Right ventricle myocardium superior (tissue), 1 donor: ENCODE results near the gene UBE2D4. TPM values are rescaled to one million over a fixed set of nuclear protein-coding genes. Genes with fewer than 3 reads are reported as not detected.
"Not testable (repeated sequence)": the region's sequence is repeated elsewhere in the genome, so short reads cannot be mapped to it uniquely, and the experiment has no call there.

Experiments used
- ATAC-seq: fragments of 200-7000 bp; cut with Tn5 transposase; one replicate; pipeline ENCODE4 v1.9.1; 2020; ENCODE audit warnings: mild to moderate bottlenecking; ENCODE audit not compliant: poor library complexity
- DNase-seq: peaks from one replicate; pipeline ENCODE4 v3.0.0-alpha.2; 2020
- intact Hi-C: fragments of 100-400 bp; cut with DNase I; formaldehyde crosslinking; loops from one replicate; pipeline ENCODE4 v1.11.2; 2022
- total RNA-seq: library from RNA; stranded (reverse); fragmentation: NEBNext Ultra II Directional; extraction: Animal tissue kit (Norgen Biotek cat#: 25700); gene quantifications from one replicate; pipeline ENCODE4 v1.2.1, GENCODE V29; 2021
- donor health status: DM: no; HTN: yes; CAD: no; lungs with severe emphysema.

Gene UBE2D4
- total RNA-seq, 1 donor from 2014 or later = 44.6 TPM

- no peak for DNase-seq
- ATAC-seq = no peak
- intact Hi-C loops = no loop called here
These were observed 25.8 kb downstream of the UBE2D4 start for GRCh38 chr7:43952028-43952427.

GRCh38 chr7:43953071-43953470 lies 26.8 kb downstream of the UBE2D4 start:
- DNase-seq = no peak
- intact Hi-C loops = no loop called here
- ATAC-seq = no peak

GRCh38 chr7:43954524-43955228 lies 28.4 kb downstream of the UBE2D4 start:
- peak; percentile 64 for ATAC-seq

GRCh38 chr7:43956027-43956426 lies 29.8 kb downstream of the UBE2D4 start:
- DNase-seq = no peak
- ATAC-seq = no peak
- intact Hi-C loops = no loop called here

More at GRCh38 chr7:43954524-43955228, 28.4 kb downstream of the UBE2D4 start:
- DNase-seq = no peak
- intact Hi-C loops = no loop called here

GRCh38 chr7:43960933-43961332 lies 34.7 kb downstream of the UBE2D4 start:
- intact Hi-C loops = no loop called here
- no peak for ATAC-seq
- DNase-seq = no peak

GRCh38 chr7:43966392-43966791 lies 40.2 kb downstream of the UBE2D4 start:
- DNase-seq, ATAC-seq, intact Hi-C loops: not testable (repeated sequence)

GRCh38 chr7:43968172-43969040 lies 42.2 kb downstream of the UBE2D4 start:
- DNase-seq, intact Hi-C loops: not testable (repeated sequence)
- peak; percentile 9 for ATAC-seq

GRCh38 chr7:43969586-43969985 lies 43.4 kb downstream of the UBE2D4 start:
- intact Hi-C loops, ATAC-seq, DNase-seq: not testable (repeated sequence)

- DNase-seq, ATAC-seq: not testable (repeated sequence)
These were observed 44.5 kb downstream of the UBE2D4 start for GRCh38 chr7:43970698-43971097.

GRCh38 chr7:43974033-43974573 lies 47.9 kb downstream of the UBE2D4 start:
- ATAC-seq, intact Hi-C loops, DNase-seq: not testable (repeated sequence)

More at GRCh38 chr7:43970698-43971097, 44.5 kb downstream of the UBE2D4 start:
- intact Hi-C loops = not testable (repeated sequence)

GRCh38 chr7:43974725-43975482 lies 48.7 kb downstream of the UBE2D4 start:
- intact Hi-C loops, DNase-seq, ATAC-seq: not testable (repeated sequence)

GRCh38 chr7:43977525-43977924 lies 51.3 kb downstream of the UBE2D4 start:
- DNase-seq (no peak), ATAC-seq (no peak)
- intact Hi-C loops = no loop called here

GRCh38 chr7:43978102-43978501 lies 51.9 kb downstream of the UBE2D4 start:
- intact Hi-C loops, ATAC-seq, DNase-seq: not testable (repeated sequence)

GRCh38 chr7:43982848-43983247 lies 56.6 kb downstream of the UBE2D4 start:
- ATAC-seq, DNase-seq, intact Hi-C loops: not testable (repeated sequence)

GRCh38 chr7:43983736-43984135 lies 57.5 kb downstream of the UBE2D4 start:
- ATAC-seq, intact Hi-C loops, DNase-seq: not testable (repeated sequence)

GRCh38 chr7:43985904-43986864 lies 59.9 kb downstream of the UBE2D4 start:
- peak; percentile 83 for DNase-seq
- ATAC-seq = peak; percentile 75
- intact Hi-C loops = not testable (repeated sequence)

GRCh38 chr7:43987476-43987875 lies 61.2 kb downstream of the UBE2D4 start:
- ATAC-seq, DNase-seq, intact Hi-C loops: not testable (repeated sequence)
